GM20000 (cell line): ENCODE results near the gene TRAPPC10.

ENCODE experiments used
- DNase-seq: peaks from one replicate; pipeline ENCODE4 v3.0.0; 2012; ENCODE audit warnings: low spot score
- CTCF ChIP-seq: IDR thresholded peaks from 2 replicates; pipeline ENCODE4 v1.5.1; 2012; ENCODE audit warnings: mild to moderate bottlenecking, control low read depth; ENCODE audit errors: extremely low read depth, missing control alignments

Gene TRAPPC10

GRCh38 chr21:43975469-43976098 lies 36.5 kb upstream of the TRAPPC10 start:
- DNase-seq: peak; percentile 92

DNA sequence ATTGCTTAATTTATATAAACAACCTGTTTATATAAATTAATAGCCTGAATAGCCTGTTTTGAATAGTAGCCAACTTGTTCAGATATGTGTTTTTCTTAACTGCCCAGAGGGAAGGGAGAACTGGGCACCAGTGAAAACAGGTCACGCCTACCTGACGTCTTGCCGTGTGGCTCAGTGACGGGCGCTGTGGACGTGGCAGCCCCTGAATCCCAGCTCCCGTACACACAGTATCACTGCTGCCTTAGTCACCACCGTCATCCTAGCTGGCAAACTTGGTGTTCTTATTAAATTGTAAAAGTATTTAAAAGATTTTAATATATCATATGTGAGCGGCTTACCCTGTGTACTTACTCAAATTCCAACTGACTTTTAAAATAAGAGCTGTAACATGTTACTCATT lies 35.4 kb upstream of the TRAPPC10 start:
- DNase-seq: no peak
- no peak for TF ChIP-seq CTCF

More at GRCh38 chr21:43975469-43976098, 36.5 kb upstream of the TRAPPC10 start:
- TF ChIP-seq CTCF: peak; percentile 96

GRCh38 chr21:43978060-43978459 lies 34.0 kb upstream of the TRAPPC10 start:
- no peak for DNase-seq
- TF ChIP-seq CTCF: no peak

- TF ChIP-seq CTCF: no peak
- DNase-seq: no peak
Measured at GRCh38 chr21:43979654-43980053, 32.5 kb upstream of the TRAPPC10 start.

GRCh38 chr21:43981151-43981870 lies 30.8 kb upstream of the TRAPPC10 start:
- no peak for TF ChIP-seq CTCF
- no peak for DNase-seq

- DNase-seq: no peak
- no peak for TF ChIP-seq CTCF
Measured at GRCh38 chr21:43981871-43982210, 30.3 kb upstream of the TRAPPC10 start.

- TF ChIP-seq CTCF: no peak
Measured at GRCh38 chr21:43982489-43983078, 29.5 kb upstream of the TRAPPC10 start.

More at GRCh38 chr21:43982489-43983078, 29.5 kb upstream of the TRAPPC10 start:
- no peak for DNase-seq
